Middle frontal gyrus (tissue), 1 donor: ENCODE results near the gene SPOCK2.

ENCODE experiments used
- DNase-seq: peaks from one replicate; pipeline ENCODE4 v3.0.0-alpha.2; 2015; ENCODE audit warnings: low spot score; ENCODE audit errors: extremely low spot score

Gene SPOCK2

DNA sequence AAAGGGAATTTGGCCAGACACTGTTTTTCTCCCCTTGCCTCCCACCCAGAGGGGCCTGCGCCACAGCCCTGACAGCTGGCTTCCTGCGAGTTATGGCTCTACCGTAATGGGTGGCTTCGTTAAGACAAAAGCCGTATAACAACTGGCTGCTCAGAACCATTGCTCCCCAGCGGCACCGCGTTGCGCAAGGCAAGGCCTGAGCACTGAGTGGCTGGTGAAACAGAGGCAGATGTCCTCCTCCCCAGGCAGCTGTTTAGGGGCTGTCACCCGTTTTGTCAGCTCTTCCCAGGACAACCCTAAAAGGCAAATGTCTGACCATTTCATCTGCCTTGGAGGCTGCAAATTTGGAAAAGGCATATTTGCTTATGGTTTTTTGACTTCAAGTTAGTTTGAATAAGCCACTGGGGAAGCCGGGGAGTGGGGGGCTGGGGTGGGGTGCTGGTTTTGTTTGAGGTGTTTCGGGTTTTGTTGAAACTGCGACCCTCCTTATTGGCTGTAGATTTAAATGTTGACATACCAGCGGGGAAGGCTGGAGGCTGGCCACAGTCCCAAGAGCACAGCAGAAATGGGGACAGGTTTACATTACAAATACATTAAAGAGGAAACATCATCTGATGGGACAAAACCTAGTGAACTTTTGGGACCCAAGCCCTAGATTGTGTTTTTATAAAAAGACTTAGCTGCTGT lies 681 bp upstream of the SPOCK2 start:
- peak; percentile 43 for DNase-seq

DNA sequence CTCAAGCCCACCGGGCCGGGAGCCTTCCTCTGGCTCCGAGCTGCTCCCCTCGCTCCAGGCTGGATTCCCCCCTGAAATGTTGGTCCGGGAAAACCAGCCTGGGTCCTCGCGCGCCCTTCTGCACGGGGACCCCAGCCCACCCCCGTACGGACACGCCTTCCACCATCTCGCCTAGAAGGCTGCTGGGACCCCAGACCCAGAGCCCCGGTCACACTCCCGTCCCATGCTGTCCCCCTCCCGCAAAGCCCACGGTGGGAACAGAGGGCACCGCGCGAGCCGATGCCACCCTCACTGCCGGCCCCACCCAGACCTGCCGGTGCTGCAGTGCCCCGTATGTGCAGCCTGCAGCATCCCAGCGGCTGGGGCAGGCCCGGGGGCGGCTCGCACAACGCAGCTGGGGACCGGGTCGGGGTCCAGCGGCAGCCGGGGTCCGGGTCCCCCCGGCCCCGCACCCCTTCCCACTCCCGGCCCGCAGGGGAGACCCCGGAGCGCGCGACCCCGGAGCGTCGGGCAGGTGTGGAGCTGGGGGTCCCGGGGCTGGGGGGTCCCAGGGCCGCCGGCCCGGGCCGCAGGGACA lies 871 bp downstream of the SPOCK2 start:
- DNase-seq, result no peak

DNA sequence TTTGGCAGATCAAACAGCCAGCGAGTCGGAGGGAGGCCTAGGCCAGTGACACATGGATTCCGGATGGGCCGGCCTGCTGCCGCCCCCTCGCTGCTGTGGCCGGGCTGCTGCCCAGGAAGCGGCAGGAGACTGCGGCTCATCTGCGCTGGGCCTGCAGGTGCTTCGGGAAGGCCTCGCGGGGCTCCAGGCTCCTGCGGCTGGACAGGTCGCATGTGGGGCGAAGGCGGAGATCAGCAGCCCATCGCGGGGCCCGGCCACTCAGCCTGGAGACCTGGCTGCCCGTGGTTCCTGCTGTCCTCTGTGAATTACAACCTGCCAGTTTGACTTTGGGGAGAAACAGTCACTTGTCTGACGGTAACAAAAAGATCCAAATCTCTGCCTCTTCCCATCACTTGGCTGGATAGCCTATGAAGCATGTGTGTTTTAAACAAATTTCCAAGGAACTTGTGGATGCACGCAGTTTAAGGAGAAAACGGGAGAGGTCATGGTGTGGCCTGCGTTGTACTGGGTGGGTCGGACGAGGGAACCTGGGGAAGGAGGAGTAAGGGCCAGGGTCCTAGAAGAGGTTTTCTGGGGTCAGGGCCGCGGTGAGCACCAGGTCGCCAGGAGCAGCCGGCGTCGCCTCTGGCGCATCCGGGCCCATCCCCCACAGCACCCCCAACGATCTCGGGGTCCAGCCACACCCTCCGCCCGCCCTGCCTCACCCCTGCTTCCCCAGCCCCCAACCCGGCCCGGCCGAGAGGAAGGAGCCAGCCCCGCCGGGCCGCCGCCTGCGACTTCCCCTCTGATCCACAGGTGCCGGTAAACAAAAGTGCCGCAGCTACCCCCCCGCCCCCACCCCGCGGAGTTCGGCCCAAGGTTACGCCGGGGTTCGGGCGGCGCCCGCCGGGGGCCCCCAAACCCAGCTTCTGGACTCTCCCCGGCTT lies 1.6 kb downstream of the SPOCK2 start:
- no peak for DNase-seq

DNA sequence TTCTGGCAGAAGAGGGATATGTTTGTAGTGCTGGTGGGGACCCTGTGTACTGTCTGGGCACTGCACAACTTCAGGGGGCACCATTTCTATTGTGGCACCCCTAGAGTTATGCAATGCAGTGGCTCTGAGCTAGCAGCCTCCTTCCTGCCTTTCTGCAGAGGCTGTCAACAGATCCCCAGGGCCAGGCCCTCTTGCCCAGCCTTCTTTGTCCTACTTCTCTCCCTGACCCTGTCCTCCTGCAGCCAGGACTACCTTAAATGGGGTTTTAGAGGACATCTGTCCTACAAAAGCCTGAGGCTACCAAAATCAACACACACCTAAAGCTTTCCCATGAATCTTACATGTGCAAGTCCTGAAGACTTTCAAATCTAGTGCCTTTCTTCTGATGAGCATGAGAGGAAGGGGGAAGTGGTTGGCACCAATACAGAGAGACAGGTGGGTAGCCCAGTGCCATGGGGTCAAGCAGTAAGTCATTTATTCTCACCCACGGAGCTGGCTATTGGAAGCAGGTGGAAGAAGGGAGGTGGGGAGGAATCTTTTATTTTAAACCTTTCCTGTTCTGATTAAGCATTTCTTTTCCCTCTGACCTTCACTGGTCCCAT lies 2.4 kb downstream of the SPOCK2 start:
- DNase-seq, result no peak

DNA sequence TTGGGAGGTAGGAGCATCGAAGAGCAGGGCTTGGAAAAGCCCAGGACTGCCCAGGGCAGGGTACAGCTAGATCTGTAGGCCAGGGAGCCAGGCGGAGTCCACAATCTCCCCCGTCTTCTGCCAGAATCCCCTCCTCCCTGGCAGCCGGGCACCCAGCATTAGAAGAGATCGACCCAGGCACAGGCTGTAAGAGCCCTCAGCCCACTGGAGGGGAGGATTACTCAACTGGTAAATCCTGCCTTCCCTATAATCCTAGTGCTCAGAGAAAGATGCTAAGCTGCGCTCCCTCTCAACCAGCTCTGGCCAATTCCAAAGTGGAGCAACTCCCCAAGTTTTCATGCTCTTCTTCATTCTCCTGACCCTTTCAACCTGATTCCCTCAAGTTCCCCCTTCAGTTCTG lies 3.2 kb downstream of the SPOCK2 start:
- no peak for DNase-seq

DNA sequence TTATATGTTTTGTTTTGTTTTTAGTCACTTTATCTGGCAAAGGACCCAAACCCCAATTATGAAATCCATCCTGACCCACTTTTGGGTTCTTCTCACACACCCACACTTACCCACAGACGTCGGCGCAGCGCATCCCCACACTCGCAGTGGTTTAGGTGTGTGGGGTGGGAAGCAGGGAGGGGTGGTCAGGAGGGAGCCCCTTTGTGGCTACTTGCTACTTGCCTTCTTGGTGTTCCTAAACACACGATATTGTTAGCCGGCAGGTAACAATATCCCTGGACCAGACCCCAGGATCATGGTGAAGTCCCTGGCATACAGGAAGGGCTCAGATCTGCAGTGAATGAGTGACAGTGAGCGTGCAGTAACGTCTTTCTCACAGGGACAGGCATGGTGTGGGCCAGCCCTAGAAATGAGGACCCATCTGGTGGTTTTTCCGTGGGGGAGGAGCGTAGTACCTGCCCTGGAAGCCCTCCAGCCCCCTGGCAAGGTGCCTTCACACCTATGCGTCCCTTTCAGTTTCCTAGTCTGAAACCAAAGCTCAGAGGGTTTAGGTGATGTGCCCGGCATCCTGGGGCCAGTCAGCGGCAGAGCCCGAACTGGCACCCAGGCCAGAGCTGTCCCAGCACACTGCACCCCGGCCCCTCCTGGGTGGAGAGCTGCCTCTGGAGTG lies 4.4 kb downstream of the SPOCK2 start:
- no peak for DNase-seq

DNA sequence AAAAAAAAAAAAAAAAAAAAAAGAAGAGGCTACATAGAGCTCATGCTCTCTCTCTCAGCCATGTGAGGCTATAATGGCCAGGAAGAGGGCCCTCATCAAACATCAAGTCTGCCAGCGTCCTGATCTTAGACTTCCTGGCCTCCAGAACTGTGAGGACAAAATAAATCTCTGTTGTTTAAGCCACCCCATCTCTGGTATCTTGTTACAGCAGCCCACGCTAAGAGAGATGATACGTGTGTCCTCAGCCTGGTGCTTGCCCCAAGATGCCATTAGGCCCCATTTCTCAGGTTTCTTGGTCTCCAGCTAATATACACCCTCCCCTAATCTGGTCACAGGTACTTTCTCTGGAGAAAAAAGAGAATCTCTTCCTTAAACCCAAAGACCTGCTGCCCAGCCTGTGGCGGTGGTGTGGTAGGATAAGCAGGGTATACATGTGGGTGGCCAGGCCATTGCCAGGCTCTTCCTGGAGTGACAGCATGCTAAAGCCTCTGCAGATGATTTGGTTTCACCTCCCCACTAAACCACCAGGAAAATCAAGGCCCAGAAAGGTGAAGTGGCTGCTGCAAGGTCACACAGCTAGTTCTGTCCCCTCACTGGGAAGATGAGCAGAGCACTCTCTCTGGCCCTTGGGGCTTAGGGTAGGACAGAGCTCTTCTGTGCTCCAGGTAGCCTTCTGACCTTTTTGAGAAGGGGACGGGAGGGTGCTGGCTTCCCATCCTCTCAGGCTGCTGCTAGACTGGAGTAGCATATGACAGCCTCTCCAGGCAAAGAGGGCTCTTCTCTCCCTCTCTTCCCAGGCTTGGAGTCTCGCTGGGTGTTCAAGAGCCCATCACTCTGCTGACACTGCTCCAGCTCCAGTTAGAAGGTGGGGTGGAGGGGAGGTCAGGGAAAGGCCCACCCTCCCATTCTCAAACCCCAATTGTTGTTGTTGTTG lies 5.2 kb downstream of the SPOCK2 start:
- no peak for DNase-seq

DNA sequence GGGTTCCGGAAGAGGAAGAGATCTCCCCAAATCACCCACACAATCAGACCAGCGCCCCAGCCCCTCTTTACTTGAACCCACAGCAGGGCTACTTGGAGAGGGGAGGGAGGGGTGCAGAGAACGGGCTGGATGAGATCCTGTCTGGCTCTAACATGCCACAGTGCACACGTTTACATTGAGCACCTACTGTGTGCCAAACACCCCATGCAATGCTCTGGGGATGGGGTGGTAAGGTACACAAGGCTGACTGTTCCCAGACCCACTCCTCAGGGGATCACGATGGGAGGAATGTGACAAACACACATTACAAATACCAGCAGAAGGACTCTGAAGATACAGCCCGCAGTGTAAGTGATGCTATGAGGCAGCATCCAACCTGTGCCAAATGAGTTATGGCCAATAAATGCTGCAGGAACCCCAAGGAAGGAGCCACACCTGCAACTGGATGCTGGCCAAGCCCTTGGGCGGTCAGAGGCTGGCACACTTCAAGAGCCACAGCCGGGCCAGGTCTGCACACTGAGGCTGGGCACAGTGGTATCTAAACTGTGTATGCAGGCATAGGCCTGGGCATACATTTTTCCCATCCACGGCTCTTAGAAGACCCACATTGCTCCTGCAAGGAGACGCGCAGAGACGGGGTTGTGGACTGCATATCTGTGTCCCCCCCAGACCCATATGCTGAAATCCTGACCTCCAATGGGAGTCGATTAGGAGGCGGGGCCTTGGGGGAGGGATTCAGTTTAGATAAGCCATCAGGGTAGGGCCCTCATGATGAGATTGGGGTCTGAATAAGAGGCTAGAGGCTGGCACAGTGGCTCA lies 6.4 kb downstream of the SPOCK2 start:
- no peak for DNase-seq

DNA sequence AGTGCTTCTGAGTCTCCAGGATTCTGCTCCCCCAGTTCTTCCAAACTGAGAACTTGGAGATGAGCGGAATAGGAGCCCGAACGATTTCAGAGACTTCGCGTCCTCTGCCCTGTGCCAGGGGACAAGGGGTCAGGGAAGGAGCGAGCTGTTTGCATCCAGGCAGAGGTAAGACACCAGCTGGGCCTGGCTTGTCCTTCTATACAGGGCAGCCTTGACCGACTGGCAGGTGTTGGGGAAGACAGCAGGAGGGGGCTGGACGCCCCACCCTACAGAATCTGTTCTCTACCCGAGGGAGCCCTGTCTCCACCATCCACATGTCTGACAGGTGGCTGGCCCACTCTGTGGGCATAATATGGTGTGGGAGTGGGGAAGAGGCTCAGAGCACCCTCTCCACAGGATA lies 7.1 kb downstream of the SPOCK2 start:
- DNase-seq, result no peak

DNA sequence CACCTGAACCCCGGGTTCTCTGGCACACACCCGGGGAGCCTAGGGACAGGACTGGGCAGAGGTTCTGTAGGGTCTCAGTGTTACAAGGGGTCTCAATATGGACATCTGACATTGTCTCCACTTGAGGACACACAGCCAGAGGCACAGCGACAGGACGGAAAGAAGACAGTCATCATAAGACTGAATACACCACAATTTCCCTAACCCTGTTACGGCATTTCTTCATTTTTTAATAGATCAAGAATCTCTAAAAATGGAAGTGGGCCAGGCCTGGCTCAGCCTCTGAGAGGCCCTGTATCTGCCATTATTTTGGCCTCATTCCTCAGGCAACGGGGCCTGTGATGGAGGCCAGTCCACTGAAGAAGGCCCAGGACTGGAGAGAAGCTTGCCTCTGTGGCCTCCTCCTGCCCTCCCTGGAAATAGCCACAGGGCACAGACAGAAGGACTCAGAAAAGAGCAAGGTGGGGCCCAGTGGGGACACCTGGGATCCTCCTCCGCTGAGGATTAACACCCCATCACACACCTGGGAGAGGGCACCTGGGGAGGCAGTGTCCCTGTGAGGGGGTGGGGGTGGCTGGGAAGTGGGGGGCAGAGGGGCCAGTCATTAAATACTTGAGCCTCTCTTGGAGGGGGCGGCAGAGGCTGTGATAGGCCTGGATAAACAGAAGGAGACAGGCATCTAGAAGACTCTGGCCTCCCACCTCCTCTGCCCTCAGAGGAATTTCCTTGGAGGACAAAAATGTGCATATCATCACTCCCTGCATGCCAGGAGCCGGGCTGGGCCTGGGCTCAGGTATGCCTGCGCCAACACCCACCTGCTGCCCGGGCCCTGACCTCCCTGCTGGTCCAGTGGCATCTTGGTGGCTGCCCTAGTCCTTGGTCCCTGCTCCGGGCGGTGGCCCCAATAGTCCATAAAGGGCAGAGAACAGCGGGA lies 8.0 kb downstream of the SPOCK2 start:
- no peak for DNase-seq

DNA sequence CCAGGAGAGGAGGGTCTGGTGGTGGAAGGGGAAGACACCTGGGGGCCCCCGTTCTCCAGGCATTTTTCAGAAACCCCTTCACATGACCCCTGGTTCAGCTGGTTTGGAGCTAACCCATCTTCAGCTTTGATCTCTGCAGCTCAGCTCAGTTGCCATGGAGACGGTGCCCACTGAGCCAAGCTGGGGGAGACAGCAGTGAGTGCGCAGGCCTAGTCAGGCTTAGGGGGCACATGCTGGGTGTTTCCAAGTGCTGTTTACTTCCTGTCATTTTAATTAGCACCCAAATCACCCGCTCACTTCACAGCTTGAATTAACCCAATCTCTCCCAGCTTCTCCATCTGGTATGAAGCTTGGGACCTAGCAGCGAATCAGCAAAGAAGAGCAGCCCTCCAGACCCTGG lies 9.0 kb downstream of the SPOCK2 start:
- DNase-seq, result no peak

DNA sequence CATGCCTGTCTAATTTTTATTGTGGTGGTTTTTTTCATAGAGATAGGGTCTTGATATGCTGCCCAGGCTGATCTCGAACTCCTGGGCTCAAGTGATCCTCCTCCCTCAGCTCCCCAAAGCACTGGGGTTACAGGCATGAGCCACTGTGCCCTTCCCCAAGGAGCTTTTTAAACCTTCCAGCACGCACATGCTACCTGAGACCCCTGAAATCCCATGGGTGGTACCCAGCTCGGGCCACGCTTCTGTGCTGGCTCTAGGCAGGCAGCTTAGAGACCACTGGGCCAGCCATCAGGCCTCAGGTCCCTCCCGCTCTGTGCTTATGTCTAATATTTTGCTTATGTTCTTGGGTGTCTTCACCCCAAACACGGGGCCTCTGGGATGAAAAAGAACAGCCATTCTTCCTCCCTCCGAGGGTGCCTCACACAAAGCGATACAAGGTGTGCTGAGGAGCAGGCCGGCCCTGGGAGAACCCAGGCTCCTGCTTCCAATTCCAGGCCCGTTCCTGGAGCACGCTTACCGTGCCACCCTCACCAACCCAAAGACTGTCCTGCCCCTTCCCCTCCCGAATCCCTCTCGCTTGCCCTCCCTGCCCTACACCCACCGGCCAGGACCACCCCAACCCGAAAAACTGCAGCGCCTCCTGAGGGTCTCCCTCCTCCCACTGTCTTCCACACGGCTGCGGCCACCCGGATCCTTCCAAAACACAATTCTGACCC lies 10.9 kb downstream of the SPOCK2 start:
- DNase-seq, result no peak

DNA sequence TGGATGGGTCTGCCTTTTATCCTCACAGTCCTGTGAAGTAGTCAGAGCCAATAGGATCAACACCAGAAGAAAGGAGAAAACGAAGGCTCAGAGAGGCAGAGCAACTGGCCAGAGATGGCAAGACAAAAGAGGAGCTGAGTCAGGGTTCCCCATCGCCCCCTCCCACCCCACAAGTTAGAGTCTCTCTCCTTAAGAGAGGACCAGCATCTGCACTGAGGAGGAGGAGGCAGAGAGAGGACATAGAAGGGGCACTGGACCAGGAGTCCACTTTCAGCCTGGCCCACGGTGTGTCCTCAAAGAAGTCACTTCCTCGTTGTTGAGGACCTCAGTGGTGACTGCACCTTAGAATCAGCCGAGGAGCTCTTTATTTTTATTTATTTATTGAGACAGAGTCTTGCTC lies 11.6 kb downstream of the SPOCK2 start:
- no peak for DNase-seq

DNA sequence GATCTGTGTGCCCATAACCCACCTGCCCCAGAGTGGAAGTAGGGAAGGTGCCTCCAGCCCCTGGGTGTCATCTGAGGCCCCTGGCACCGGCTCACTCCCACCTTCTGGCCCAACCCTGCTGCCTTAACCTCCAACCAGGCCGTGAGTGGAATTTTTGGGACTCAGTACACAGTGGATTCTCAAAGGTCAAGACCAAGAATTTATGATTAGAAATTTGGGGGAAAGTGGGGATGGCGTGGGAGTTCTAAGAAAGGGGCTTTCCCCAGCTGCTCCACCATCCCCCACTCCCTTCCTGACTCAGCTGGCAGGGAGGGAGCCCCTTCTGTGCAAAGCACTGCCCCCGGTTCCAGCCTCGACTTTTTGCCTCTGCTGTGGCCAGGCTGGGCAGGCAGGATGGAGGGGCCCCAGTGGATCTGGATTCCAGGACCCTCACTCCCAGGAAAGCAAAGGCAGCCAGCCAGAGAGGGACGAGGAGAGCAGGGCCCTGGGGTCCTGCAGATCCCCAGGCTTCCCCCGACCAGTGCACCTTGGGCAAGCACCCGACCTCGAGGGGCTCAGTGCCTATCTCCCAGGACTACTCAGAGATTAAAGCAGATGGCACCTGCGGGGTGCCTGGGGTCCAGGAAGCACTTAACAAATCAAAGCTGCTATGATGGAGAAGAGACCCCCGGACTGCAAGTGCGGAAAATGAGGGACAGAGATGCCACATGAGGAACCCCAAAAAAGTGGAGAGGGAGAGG lies 12.8 kb downstream of the SPOCK2 start:
- DNase-seq, result no peak

DNA sequence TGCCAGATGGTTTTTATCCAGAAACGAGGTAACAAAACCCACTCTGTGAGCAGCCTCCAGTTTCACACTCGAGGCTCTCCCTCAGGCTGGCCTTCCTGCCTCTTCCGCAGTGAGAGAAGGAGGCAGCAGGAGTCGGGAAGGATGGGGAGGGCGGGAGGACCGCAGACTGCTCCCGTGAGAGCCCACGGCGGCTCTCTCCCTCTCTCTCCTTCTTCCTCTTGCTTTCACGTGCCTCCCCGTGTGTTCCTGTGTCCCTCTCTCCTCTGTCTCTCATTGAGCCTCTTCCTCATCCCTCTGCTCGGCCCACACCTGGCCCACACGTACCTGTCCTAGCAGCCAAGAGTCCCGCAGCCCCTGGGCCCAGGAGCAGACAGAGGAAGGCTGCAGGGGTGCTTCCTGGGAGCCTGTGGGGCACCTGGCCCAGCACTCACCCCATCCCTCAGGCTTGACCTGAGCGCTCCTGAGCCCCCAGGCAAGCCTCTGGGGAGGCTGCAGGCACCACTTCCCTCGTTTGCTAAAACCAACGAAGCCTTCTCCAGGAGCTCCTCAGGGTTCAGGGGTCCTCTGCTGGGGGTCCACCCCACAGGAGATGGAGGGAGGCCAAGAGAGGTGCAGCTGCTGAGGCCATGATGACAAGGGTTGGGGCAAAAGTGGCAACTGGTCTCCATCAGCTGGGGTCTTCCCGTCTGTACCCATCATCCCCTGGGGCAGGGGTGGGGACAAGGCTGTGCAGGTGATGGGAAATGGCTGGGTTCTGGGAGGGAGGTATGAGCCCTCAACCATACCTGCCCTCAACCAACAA lies 13.6 kb downstream of the SPOCK2 start:
- no peak for DNase-seq
